Smooth muscle cell (in vitro differentiated cells): Measurements from ENCODE around the gene SPOCK3. TPM values are rescaled to one million over a fixed set of nuclear protein-coding genes. Genes with fewer than 3 reads are reported as not detected.

Experiments used
- DNase-seq: peaks from one replicate; lab custom pipeline; 2025; ENCODE audit not compliant: unreplicated experiment; lab: John Stamatoyannopoulos, UW
- H2AFZ ChIP-seq: fragments of 200-600 bp; sonication (generic); 2 replicates; pipeline ENCODE4 v1.6.0; 2016; ENCODE audit warnings: antibody characterized with exemption, low read depth, mild to moderate bottlenecking
- H3F3A ChIP-seq: fragments of 200-600 bp; sonication (generic); 2 replicates; pipeline ENCODE4 v1.6.0; 2017; ENCODE audit warnings: antibody characterized with exemption, low read depth
- H3K27ac ChIP-seq: fragments of 200-600 bp; sonication (generic); 2 replicates; pipeline ENCODE4 v1.5.1; 2016; ENCODE audit warnings: low read depth, mild to moderate bottlenecking
- H3K27me3 ChIP-seq: fragments of 200-600 bp; sonication (generic); 2 replicates; pipeline ENCODE4 v1.6.1; 2016; ENCODE audit warnings: low read depth, mild to moderate bottlenecking
- H3K36me3 ChIP-seq: fragments of 200-600 bp; sonication (generic); 2 replicates; pipeline ENCODE4 v1.5.1; 2016; ENCODE audit warnings: low read depth
- H3K4me1 ChIP-seq: fragments of 200-600 bp; sonication (generic); 2 replicates; pipeline ENCODE4 v1.5.1; 2016; ENCODE audit warnings: low read depth
- H3K4me2 ChIP-seq: fragments of 200-600 bp; sonication (generic); 2 replicates; pipeline ENCODE4 v1.6.0; 2016; ENCODE audit warnings: mild to moderate bottlenecking
- H3K4me3 ChIP-seq: fragments of 200-600 bp; sonication (generic); 2 replicates; pipeline ENCODE4 v1.5.1; 2016; ENCODE audit warnings: mild to moderate bottlenecking
- H3K79me2 ChIP-seq: fragments of 200-600 bp; sonication (generic); 2 replicates; pipeline ENCODE4 v1.6.0; 2016; ENCODE audit warnings: low read depth, mild to moderate bottlenecking
- H3K9ac ChIP-seq: fragments of 200-600 bp; sonication (generic); 2 replicates; pipeline ENCODE4 v1.6.0; 2016; ENCODE audit warnings: low read depth
- H3K9me3 ChIP-seq: fragments of 200-600 bp; sonication (generic); replicated peaks from 2 replicates; pipeline ENCODE4 v1.5.1; 2016; ENCODE audit warnings: low read depth
- H4K20me1 ChIP-seq: fragments of 200-600 bp; sonication (generic); 2 replicates; pipeline ENCODE4 v1.6.0; 2016; ENCODE audit warnings: low read depth
- CTCF ChIP-seq: fragments of 200-600 bp; sonication (generic); IDR thresholded peaks from 2 replicates; pipeline ENCODE4 v1.5.1; 2017; ENCODE audit warnings: borderline replicate concordance, mild to moderate bottlenecking, antibody characterized with exemption; ENCODE audit not compliant: insufficient read depth, poor library complexity, severe bottlenecking
- WGBS: methylation state at CpG from one replicate; pipeline ENCODE4 v1.1.7; 2016; ENCODE audit warnings: low lambda C conversion rate; 5-methylcytosine and 5-hydroxymethylcytosine counted together
- polyA plus RNA-seq: library from polyadenylated mRNA; unstranded; fragments of >200 nt; fragmentation: Nextera tagmentation; extraction: Ambion mirVana; gene quantifications from 2 replicates; pipeline ENCODE4 v1.2.1, GENCODE V29; 2016
- total RNA-seq: library from RNA; depleted of rRNA; stranded (reverse); fragments of >200 nt; gene quantifications from 2 replicates; pipeline ENCODE4 v1.2.3, GENCODE V29; 2014

SPOCK3 gene
- total and polyA plus RNA-seq, 2 experiments from 2014 or later: 0.49 TPM; not detected in 1

DNA sequence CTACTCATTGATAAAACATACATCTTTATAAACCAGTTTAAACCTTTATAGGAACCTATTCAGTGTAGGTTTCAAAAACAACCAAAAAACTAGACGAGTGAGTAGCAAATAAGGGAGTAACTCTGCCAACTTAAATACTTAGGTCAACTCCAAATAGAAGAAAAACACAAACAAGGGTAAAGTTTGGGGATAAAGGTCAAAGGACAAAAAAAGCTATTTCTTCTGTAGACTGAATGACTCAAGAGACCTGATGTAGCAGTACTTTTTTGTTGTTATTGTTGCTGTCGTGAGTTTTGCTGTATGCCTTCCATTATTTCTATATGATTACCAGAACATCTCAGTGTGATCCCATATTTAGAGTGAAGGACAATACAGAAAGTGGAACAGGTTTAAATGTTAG lies 199.3 kb downstream of the SPOCK3 start:
- Histone ChIP-seq H3K36me3 (no peaks in the 10 kb centered on the region), H3F3A (no peaks in the 10 kb centered on the region), H3K4me2 (no peak overlapping the region), H3K9me3 (no peaks in the 10 kb centered on the region), H2AFZ (no peak overlapping the region), H3K79me2 (no peaks in the 10 kb centered on the region), H3K9ac (no peak overlapping the region), H3K27me3 (no peaks in the 10 kb centered on the region), H3K4me1 (peaks cover 3% of the 10 kb centered on the region), H3K4me3 (no peak overlapping the region), H3K27ac (no peak overlapping the region), H4K20me1 (no peaks in the 10 kb centered on the region)
- TF ChIP-seq CTCF: no peak
- 67% methylated on average over 2 of the region's 2 CpGs for WGBS
- DNase-seq: no peak

DNA sequence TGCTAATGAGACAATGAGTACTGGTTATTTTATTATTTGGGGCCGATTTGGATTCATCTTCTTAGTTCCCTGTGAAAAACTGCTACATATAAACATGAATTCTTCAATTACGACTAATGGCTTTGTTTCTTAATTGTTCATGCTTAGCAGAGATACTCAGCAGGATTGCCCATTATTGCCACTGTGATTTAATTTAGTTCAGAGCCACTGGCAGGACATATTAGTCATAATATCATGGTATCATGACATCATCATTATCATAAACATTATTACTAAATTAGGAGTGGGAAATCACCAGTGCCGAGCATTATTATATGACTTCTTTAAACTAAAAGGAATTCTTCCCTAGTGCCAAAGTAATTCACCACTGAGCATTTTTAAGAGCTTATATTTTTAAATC lies 201.4 kb downstream of the SPOCK3 start:
- 74% methylated on average over 3 of the region's 3 CpGs for WGBS
- peak overlapping the region; percentile 71 for H3K27ac ChIP-seq
- DNase-seq: no peak
- H3K79me2 ChIP-seq: no peaks in the 10 kb centered on the region
- no peaks in the 10 kb centered on the region for H3F3A ChIP-seq
- H3K4me1 ChIP-seq: peaks cover 3% of the 10 kb centered on the region
- no peaks in the 10 kb centered on the region for H3K27me3 ChIP-seq
- no peak overlapping the region for H3K4me3 ChIP-seq
- no peaks in the 10 kb centered on the region for H3K36me3 ChIP-seq
- no peak overlapping the region for H3K9ac ChIP-seq
- H3K4me2 ChIP-seq: peak overlapping the region; percentile 74
- no peak overlapping the region for H2AFZ ChIP-seq
- no peaks in the 10 kb centered on the region for H4K20me1 ChIP-seq
- H3K9me3 ChIP-seq: no peaks in the 10 kb centered on the region
- no peak for TF ChIP-seq CTCF

- Histone ChIP-seq H4K20me1 (no peaks in the 10 kb centered on the region), H3K27me3 (no peaks in the 10 kb centered on the region), H3K27ac (peak overlapping the region; percentile 71), H3K4me2 (peak overlapping the region; percentile 74), H3K79me2 (no peaks in the 10 kb centered on the region), H2AFZ (peak overlapping the region; percentile 73), H3K4me3 (no peak overlapping the region), H3F3A (no peaks in the 10 kb centered on the region), H3K36me3 (no peaks in the 10 kb centered on the region), H3K9ac (peak overlapping the region; percentile 18), H3K4me1 (peaks cover 3% of the 10 kb centered on the region), H3K9me3 (no peaks in the 10 kb centered on the region)
- DNase-seq: no peak
- 44% methylated on average over 3 of the region's 3 CpGs for WGBS
- TF ChIP-seq CTCF: no peak
Observed at GRCh38 chr4:167031534-167032156, 202.6 kb downstream of the SPOCK3 start.

- Histone ChIP-seq H3K79me2 (no peaks in the 10 kb centered on the region), H3K4me3 (no peak overlapping the region), H4K20me1 (no peaks in the 10 kb centered on the region), H2AFZ (no peak overlapping the region), H3F3A (no peaks in the 10 kb centered on the region), H3K36me3 (no peaks in the 10 kb centered on the region), H3K27ac (no peak overlapping the region), H3K9ac (no peak overlapping the region), H3K9me3 (no peaks in the 10 kb centered on the region), H3K4me2 (no peak overlapping the region), H3K4me1 (peaks cover 3% of the 10 kb centered on the region), H3K27me3 (no peaks in the 10 kb centered on the region)
- TF ChIP-seq CTCF: no peak
- WGBS: 94% methylated on average over 3 of the region's 3 CpGs
- no peak for DNase-seq
Observed at GRCh38 chr4:167028976-167029375, 205.3 kb downstream of the SPOCK3 start.
